Esophagus squamous epithelium (tissue), 4 donors: ENCODE results near the gene MORF4L2.
A peak's percentile ranks its signal among the peaks of the same experiment; 100 is the strongest.

Experiments used
- CTCF ChIP-seq, 6 experiments: fragments of 450-650 bp in 4 of 6; fragments of 200-600 bp in 2 of 6; sonication (generic) in 2 of 6; IDR thresholded peaks; one replicate each; pipeline ENCODE4 v1.5.1; 2016 to 2019; ENCODE audit warnings: antibody characterized with exemption in 6 of 6, mild to moderate bottlenecking in 4 of 6, moderate library complexity in 4 of 6
- POLR2A ChIP-seq, 4 donors: fragments of 450-650 bp; IDR thresholded peaks; one replicate each; pipeline ENCODE4 v1.6.1; 2017; ENCODE audit warnings: antibody characterized with exemption in 4 of 4, mild to moderate bottlenecking in 4 of 4, moderate library complexity in 3 of 4

- TF ChIP-seq CTCF (IDR thresholded peaks at IDR 0.05) (peak in 1 of 6 experiments; percentile 24), POLR2A (IDR thresholded peaks at IDR 0.05) (no peak)
Measured at GRCh38 chrX:103630171-103630511, 56.4 kb downstream of the MORF4L2 start.
